ENCODE results near the gene ZNF620.
"Not testable (repeated sequence)": the region's sequence is repeated elsewhere in the genome, so short reads cannot be mapped to it uniquely, and the experiment has no call there.

The ZNF620 gene

DNA sequence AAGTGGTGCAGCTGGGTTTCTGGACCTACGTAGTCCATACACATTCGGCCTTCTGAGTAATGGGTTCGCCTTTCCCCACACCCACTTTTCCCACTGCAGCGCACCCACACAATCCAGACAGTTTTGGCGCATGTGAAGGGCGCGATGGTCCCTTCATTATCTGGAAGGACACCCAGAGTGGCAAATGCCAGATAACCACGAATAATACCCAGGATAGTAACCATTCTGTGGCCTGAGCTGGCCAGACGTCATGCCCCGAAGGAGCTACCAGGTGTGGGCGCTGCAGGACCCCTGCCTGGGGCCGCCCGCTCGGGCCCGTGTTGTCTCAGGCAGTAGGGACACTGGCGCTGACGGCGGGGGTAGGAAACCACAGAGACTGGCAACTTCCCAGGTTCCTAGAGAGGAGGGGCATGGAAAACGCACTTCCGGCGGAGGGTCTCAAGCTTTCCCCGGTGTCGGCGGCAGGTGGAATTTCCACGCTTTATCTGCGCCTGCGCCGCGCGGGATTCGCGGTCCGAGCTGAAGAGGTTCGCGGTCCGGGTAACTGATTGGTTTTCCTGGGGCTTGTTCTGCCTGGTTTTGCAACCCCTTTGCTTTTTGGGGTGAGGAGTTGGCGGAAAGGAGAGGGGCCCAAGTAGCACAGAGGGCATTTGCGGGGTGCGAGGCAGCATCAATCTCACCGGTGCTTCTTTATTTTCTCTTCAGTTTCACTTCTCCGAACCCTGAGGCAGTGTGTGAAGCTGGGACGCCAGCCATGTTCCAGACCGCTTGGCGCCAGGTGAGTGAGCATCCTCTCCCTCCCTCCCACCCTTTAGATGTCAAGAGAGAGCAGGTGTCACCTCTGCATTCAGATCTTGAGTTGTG lies at the start of gene ZNF620:
Gene ZNF620, plus strand, starts transcription at position 441 of the 864 bp plus-strand sequence. Its CDS starts 314 bp downstream, at position 755.
- peak; percentile 85 for DNase-seq (ENCODE audit: low read depth)

DNA sequence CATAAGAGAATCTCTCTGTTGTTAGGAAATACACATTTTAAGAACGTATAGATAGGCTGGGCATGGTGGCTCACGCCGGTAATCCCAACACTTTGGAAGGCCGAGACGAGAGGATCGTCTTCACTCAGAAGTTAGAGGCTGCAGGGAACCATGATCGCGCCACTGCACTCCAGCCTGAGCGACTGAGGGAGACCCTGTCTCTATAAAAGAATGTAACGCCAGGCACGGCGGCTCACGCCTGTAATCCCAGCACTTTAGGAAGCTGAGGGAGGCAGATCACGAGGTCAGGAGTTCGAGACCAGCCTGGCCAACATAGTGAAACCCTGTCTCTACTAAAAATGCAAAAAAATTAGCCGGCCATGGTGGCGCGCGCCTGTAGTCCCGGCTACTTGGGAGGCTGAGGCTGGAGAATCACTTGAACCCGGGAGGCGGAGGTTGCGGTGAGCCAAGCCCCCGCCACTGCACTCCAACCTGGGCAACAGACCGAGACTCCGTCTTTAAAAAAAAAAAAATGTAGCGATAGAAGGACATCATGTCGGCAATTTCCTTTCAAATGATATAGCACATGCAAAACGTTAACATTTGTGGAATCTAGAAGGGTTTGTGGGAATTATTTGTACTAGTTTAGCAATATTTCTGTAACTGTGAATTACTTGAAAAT lies 49.4 kb upstream of the ZNF620 start:
- no peak for DNase-seq (ENCODE audit: low read depth)

DNA sequence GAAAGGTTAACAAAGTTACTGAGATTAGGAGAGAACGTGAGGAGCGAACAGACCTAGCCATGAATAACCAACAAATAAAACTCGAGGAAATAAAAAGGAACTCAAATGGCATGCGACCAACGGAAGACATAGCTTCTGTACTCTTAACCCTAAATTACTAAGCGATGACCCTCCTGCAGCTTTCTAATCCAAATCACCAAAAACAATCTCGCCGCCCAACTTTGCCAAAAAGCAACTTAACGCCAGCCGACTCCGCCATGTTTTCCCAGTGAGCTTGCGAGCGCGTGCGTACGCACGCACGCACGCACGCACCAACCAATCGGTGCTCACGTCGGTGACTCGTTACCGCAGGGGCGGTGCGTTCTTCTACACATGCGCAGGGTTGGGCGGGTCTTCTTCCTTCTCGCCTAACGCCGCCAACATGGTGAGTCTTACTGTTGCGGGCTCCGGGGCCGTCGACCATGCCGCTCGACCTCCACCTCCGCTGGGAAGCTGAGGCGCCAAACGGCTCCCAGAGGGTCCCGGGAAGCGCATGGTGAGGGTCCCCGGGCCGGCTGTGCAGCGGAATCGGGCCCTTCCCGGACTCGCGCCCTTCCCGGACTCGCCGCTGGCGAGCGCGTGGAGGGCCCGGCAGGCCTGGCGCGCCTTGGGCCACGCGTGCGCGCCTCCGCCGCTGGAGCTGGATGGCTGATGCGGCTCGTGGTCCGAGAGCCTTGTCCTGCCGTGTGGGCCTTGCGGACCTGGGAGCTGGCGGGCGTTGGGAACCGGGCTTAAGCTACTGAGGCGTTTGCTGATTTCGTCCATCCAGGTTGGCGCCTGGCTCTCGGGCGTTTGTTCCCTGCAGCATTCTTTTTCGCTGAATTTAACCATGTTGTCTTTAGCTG lies 48.7 kb upstream of the ZNF620 start, which contains the start of gene RPL14:
Gene RPL14, plus strand, starts transcription at position 400 of the 884 bp plus-strand sequence. Its CDS starts 133 bp downstream, at position 533.
- peak; percentile 94 for DNase-seq (ENCODE audit: low read depth)

DNA sequence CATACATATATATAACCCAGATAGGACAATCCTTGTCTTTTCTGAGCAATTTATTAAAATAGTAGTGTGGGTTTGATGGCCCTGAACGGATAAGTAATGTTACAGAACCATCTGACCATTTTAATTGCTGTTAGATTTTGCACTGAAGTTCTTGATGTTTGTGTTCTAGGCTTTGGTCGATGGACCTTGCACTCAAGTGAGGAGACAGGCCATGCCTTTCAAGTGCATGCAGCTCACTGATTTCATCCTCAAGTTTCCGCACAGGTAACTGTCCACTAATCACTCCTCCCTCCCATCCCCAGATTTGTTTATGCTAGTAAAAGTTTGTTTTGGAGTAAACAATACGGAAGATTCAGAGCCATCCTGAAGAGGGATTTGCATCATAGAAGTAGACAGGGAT lies 47.4 kb upstream of the ZNF620 start:
- no peak for DNase-seq (ENCODE audit: low read depth)

DNA sequence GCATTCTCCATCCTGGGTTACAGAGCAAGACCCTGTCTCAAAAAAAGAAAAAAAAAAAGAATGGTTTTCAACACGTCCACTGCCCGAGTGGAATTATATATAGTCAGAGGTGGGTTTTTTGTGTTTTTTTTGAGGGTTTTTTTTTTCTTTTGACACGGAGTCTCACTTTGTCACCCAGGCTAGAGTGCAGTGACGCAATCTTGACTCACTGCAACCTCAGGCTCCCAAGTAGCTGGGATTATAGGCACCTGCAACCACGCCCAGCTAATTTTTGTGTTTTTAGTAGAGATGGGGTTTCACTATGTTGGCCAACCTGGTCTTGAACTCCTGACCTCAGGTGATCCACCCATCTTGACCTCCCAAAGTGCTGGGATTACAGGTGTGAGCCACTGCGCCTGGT lies 45.4 kb upstream of the ZNF620 start:
- DNase-seq (ENCODE audit: low read depth): not testable (repeated sequence)

DNA sequence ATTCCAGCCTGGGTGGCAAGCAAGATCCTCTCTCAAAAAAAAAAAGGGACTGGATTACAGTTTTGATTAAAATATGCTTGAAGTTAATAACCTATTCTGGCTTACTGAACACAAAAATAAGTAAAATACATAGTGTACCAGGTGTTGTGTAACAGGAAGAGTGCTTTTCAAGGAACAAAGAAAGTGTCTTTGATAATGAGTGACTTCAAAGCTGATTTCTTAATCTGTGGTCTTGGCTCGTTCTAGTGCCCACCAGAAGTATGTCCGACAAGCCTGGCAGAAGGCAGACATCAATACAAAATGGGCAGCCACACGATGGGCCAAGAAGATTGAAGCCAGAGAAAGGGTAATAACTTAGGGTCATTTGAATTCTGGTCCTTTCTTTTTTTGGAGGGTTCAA lies 44.7 kb upstream of the ZNF620 start:
- no peak for DNase-seq (ENCODE audit: low read depth)

DNA sequence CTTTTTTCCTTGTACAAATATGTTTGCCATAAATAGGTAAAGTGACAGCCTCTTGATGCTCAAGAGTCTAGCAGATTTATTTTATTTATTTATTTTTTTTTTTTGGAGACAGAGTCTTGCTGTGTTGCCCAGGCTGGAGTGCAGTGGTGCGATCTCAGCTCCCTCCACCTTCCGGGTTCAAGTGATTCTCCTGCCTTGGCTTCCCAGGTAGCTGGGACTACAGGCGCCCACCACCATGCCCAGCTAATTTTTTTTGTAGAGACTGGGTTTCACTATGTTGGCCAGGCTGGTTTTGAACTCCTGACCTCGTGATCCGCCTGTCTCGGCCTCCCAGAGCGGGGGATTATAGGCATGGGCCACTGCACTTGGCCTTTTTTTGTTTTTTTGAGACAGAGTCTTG lies 43.0 kb upstream of the ZNF620 start:
- not testable (repeated sequence) for DNase-seq (ENCODE audit: low read depth)

DNA sequence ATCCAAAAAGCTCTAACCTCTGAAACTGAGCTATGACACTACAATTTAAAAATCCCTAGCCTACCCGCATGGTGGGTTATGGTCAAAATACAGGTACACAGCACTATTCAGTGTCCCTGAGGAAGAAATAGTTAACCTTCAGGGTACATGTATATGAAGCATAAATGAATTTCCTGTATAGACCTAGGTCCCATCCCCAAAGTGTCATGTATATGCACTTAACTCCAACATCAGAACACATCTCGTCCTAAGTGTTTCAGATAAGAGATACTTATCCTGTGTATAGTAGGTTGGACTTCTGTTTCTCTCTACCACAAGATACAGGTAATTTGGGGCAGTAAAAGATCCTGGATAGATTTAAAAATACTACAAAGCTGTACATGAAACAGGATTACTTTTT lies 42.3 kb upstream of the ZNF620 start:
- no peak for DNase-seq (ENCODE audit: low read depth)

DNA sequence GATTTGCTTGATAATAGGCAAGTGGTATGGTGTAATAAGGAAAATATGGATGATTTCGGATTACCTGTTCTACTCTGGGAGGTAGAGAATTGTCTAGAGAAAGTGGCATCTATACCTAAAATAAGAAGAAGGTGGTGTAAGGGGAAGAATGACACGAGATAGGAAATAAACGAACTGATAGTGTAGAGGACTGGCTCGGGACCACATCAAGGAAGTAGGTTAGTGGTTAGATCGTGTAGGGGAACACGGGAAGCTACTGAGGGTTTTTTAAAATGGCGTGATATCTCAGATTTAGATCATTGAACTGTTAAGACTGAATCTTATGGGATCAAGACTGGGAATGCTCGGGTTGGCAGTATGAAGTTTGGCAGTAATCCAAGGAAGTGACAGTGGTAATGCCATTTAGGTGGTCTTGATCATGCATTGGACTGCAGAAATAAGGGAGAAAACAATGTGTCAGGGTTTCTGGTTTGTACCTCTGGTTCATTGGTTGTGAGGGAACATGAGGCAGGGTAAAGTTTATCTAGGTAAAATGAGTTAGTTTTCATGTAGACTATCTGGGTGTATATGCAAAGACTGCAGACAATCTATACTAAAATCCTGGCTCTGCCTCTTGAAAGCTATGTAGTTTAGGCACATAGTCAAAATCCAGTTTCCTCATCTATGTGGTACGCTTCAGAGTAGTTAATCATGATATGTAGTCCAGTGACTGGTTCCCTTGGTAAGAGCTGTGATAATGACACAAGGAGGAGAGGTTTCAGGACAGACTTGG lies 41.3 kb upstream of the ZNF620 start:
- no peak for DNase-seq (ENCODE audit: low read depth)

DNA sequence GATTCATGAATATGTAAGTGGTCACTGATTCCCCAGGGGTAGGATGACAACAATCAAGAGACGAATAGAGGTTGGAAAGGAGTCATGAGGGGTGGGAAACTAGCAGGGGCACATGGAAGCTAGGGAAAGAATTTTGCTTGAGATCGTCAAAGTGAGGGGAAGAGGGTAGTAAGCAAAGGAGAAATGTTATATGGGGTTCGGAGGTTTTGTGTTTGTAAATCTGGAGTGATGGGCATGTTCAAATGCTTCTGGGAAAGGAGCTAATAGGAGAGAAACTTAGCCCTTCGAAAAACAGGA lies 40.8 kb upstream of the ZNF620 start:
- no peak for DNase-seq (ENCODE audit: low read depth)

DNA sequence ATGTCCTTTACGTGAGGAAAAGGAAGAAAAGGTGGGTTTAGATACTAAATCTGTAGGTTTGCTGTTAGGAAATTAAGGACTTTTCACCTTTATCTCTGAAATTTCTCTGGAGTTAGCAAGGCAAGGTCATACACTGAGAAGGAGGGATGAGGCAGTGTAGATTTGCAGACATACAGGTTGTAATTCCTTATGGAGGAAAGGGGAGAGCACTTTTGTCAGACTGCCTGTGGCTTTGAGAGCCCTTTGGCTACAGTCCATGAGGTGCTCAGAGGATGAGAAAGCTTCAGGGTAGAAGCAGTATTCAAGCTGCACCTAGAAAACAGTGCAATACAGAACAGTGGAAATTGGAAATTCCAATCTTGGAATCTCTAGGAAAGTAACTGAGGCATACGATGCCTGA lies 40.4 kb upstream of the ZNF620 start:
- DNase-seq (ENCODE audit: low read depth): no peak

DNA sequence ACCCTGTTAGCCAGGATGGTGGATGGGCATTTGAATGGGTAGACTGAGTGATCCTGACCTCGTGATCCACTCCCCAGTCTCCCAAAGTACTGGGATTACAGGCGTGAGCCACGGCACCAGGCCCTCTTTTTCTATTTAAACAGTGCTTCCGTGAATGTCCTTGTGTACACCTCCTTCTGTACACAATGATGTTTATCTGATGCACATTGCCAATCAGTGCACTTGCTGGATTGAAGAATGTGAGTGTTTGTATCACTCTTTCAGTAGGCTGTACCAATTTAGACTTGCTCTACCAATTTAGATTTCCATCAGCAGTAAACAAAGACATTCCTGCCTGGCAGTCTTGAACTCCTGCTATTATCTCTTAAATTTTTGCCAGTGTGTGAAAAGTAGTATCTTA lies 37.8 kb upstream of the ZNF620 start:
- DNase-seq (ENCODE audit: low read depth): no peak

DNA sequence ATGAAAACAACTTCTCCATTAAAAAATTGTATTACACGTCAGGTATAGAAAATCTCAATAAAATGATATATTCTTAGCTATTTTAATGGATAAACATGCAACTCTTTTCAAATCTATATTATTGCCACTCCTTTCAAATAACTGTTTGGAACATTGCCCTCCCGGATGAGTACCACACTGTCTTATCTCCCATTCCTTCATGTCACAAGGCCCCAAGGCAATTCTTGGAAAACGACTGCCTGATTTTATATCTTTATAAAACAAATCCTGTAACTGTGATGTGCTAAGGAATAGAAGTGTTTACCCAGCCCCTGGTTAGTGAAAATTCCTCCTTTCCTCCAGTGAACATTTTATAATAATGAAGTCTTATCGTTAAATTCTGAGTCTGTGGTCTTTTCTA lies 35.1 kb upstream of the ZNF620 start:
- no peak for DNase-seq (ENCODE audit: low read depth)

DNA sequence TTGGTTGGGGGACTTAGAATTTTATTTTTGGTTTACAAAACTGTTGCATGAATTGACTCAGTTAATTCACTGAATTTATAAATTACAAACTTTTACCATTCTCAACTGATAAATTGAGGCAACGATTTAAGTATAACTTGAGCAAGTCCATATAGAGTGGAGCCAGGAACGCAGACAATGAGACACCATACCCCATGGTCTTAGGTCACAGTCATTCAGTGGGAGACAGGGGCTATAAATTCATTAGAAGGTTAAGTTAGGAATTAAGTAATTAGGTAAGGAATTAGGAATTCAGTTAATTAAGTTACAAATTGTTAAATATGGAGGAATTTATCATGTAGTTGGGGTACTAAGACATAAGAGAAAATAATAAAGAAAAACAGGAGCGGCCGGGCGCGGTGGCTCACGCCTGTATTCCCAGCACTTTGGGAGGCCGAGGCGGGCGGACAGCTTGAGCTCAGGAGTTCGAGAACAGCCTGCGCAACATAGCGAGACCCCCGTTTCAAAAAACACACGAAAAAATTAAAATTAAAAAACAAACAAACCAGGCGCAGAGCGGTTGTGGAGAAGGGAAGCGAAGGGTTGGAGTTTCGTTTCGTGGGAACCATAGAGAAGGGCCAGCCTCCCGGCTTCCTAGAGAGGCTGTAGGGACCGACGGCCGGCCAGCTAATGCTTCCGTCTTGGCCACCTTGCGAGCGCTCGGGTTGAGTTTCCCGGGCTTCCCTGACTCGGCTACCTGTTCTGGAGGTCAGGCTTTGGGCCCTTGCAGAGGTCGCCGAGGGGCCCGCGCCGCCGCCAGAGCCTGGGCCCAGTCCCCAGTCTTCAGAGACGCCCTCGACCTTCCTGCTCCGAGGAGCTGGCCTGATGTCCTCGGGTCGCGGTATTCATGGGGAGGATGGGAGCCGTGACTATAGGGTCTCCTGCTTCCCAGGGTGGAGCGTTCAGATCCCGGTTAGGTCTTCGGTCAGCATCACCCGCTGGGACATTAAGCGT lies 29.1 kb upstream of the ZNF620 start, which contains the start of gene ZNF619:
Gene ZNF619, plus strand, starts transcription at position 645 of the 993 bp plus-strand sequence. CDS start 858 bp downstream, outside the sequence.
- DNase-seq (ENCODE audit: low read depth): peak; percentile 59

DNA sequence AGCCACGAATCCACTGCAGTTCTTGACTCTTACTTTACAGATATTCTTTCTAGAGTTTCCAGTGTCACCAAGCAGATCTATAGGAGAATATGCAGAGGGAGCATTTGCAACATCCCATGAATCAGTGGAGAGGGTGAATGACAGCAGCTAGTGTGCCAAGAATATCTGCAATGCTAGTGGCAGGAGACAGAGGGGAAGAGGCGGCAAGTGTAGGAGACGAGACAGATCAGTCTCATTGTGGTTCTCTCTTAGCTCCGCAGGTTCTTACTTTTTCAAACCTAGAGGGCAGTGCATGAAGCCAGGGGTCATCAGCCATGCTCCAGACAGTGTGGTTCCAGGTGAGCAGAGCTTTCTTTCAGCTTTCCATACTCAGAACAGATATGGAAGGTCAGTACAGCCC lies 28.2 kb upstream of the ZNF620 start:
- no peak for DNase-seq (ENCODE audit: low read depth)

DNA sequence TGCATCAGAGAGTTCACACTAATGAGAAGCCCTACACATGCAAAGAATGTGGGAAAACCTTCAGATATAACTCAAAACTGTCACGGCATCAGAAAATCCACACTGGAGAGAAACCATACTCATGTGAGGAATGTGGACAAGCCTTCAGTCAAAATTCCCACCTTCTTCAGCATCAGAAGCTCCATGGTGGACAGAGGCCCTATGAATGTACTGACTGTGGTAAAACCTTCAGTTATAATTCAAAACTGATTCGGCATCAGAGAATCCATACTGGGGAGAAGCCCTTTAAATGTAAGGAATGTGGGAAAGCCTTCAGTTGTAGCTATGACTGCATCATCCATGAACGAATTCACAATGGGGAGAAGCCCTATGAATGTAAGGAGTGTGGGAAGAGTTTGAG lies 18.7 kb upstream of the ZNF620 start:
- DNase-seq (ENCODE audit: low read depth): no peak

DNA sequence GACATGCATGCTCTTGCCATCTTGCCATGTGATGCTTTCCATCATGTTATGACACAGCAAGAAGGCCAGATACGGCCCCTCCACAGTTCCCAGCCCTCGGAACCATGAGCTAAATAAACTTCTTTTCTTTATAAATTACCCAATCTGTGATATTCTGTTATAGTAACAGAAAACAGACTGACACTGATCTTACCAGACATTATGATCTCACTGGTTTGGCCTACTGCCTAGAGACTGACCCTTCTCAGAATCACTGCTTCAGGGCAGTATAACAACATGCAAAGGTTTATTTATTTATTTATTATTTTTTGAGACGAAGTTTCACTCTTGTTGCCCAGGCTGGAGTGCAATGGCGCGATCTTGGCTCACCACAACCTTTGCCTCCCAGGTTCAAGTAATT lies 14.9 kb upstream of the ZNF620 start:
- no peak for DNase-seq (ENCODE audit: low read depth)

DNA sequence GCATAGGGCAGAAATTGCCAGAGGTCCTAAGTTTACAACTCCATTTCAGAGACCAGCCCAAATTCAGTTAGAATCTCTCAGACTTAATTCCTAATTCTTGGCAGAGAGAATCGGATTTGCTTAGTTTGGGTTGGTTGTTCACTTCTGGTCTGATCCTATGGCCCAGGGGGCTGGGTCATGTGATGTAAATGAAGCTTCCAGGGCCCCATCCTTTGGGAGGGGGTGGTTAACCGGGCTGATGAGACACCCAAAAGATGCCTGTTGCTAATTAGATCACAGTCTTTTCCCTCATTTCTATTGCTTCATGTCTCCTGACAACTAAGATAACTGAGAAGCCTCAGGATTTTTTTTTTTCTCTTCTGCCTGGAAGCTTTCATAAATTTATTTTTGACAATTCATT lies 11.1 kb upstream of the ZNF620 start:
- DNase-seq (ENCODE audit: low read depth): no peak

DNA sequence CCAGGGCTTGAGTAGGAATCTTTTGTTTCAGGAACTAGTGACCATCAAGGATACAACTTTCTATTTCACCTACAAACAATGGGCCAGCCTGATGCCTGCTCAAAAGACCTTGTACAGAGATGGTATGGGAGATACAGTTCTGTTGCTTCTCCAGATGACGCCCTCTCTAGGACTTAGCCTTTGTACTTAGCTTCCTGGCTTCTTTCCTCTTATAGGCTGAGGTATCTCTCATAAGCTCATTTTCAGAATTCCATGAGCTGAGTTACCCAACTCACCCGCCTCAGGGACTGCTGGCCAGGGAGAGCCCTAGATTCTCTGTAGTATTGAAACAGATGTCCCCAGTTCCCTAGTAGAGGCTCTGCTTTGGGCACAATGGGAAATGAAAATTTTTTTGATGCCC lies 8.6 kb upstream of the ZNF620 start:
- DNase-seq (ENCODE audit: low read depth): no peak

DNA sequence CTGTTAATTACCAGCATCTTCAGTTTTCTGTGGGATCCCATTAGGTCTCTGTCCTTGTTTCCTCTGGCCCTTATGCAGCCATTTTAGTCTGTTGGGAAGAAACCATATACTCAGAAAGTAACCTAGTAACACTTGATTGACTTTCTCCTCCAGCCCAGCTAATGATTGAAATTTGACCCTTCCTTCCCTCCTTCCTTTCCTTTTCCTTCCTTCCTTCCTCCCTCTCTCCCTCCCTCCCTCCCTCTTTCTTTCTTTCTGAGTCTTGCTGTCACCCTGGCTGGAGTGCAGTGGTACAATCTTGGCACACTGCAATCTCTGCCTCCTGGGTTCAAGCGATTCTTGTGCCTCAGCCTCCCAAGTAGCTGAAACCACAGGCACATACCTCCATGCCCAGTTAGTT lies 5.9 kb upstream of the ZNF620 start:
- DNase-seq (ENCODE audit: low read depth): no peak
